Omental fat pad (tissue), 4 donors: Measurements from ENCODE around the gene CSMD2. TPM values are rescaled to one million over a fixed set of nuclear protein-coding genes. Genes with fewer than 3 reads are reported as not detected.

Experiments used
- ATAC-seq: fragments of 150-250 bp; one replicate; pipeline ENCODE4 v1.9.1; 2016; ENCODE audit warnings: mild to moderate bottlenecking, moderate library complexity; ENCODE audit not compliant: low FRiP score
- DNase-seq: peaks from one replicate; pipeline ENCODE4 v3.0.0-alpha.2; 2019; ENCODE audit warnings: low spot score
- CTCF ChIP-seq, 3 donors: fragments of 450-650 bp; IDR thresholded peaks; one replicate each; pipeline ENCODE4 v1.5.1; 2016 to 2017; ENCODE audit warnings: antibody characterized with exemption in 3 of 3, mild to moderate bottlenecking in 3 of 3, moderate library complexity in 2 of 3
- total RNA-seq, 4 donors: library from RNA; depleted of rRNA; stranded (reverse); fragments of >200 nt; gene quantifications; one replicate each; pipeline ENCODE4 v1.1.0, GENCODE V29; 2016

CSMD2 gene
- total RNA-seq, 4 donors from 2014 or later = 0.19 to 3.8 (median 0.60) TPM; not detected in 1

- no peak for DNase-seq
- ATAC-seq = no peak
- no peak for TF ChIP-seq CTCF (IDR thresholded peaks at IDR 0.05)
Observed at GRCh38 chr1:33736496-33736895, 428.5 kb downstream of the CSMD2 start.

GRCh38 chr1:33735624-33736023, 429.4 kb downstream of the CSMD2 start:
- TF ChIP-seq CTCF (IDR thresholded peaks at IDR 0.05) = no peak
- ATAC-seq (no peak), DNase-seq (no peak)

DNA sequence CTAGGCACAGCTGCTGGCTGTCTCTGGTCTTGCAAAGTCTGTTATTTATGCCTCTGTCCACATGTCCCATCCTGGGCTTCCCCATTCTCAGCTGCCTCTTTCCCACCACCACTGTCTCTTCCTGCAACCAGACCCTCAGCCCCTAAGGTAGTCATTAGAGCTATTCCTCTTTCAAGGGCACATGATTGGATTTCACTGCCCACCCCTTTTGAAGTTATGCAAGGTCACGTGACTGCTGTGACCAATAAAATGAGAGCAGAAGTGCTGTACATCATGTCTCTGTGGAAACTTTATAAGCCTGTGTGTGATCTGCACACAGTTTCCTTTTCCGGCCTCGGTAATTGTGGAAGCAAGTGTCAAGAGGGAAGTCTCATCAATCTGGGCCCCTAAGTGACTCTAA, 437.7 kb downstream of the CSMD2 start:
- ATAC-seq (no peak), DNase-seq (no peak)
- TF ChIP-seq CTCF (IDR thresholded peaks at IDR 0.05) = no peak

DNA sequence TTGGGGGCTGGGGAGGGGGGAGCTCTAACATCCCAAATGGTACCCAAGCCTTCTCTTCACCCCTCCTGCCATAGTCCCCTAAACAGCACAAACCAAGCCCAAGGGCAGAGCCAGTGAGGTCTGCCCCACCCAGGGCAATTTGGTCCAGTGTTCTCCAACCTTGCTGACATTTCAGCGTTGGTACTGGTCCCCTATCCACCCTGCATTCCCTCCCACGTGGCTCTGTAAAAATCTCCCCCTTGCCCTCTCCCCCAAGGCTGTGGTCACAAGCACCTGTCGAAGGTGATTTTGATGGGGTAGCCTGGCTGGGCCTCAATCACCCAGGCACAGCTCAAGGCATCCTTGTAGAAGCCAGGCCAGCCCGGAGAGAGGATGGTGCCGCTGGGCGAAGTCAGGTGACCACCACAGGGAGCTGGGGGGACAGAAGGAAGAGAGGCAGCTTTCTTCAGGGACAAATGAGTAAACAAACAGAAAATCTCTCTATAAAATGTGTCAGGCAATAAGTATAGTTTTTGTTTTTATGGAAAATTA, 438.7 kb downstream of the CSMD2 start:
- no peak for ATAC-seq
- no peak for DNase-seq
- TF ChIP-seq CTCF (IDR thresholded peaks at IDR 0.05) = no peak

DNA sequence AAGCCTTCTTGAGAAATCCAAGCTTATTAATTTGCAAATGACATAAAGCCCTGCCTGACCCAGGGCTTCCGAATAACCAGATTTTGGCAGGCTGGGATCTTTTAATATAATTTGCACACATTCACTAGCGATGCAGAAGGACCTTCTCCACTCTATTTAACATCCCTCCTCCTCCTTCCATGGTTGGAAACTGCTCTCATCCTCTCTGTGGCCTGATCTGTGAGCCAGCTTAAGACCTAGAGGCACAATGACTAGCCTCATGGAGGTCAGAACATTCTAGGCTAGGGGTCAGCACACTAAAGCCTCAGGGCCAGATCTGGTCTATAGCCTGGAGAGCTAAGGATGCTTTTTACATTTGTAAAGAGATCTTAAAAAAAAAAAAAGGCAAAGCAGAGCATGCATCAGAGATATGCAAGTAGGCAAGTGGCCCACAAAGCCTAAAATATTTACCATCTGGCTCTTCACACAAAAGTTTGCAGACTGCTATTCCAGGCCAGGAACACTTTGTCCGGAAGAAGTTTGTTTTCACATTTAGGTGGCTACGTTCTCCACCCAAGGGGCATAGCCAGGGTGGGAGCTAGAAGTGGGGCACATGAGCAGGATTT, 439.4 kb downstream of the CSMD2 start:
- no peak for TF ChIP-seq CTCF (IDR thresholded peaks at IDR 0.05)
- ATAC-seq (no peak), DNase-seq (no peak)

DNA sequence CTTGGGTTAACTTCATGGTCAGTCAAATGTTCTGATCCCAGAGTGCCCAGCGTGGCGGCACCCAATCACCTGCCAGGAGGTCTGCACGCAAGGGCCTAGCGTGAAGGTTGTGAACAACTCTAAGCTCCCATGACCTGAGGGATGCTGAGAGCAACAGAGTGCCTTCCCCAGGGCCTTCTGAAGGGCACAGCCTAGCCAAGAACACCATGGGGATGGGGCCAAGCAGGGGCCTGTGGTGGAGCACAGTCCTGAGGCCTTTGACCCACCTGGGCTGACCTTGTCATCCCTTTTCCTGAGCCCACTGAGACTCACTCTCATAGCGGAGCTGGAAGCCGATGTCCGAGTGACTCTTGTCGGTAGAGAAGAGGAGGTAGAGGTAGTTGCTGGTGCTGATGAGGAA, 440.0 kb downstream of the CSMD2 start:
- DNase-seq (no peak), ATAC-seq (no peak)
- no peak for TF ChIP-seq CTCF (IDR thresholded peaks at IDR 0.05)

GRCh38 chr1:33724348-33724747, 440.7 kb downstream of the CSMD2 start:
- no peak for ATAC-seq
- no peak for TF ChIP-seq CTCF (IDR thresholded peaks at IDR 0.05)

More at GRCh38 chr1:33724348-33724747, 440.7 kb downstream of the CSMD2 start:
- DNase-seq = no peak
